ENCODE measurements around the gene SLC34A1. TPM values are rescaled to one million over a fixed set of nuclear protein-coding genes. Genes with fewer than 3 reads are reported as not detected.
A peak's percentile ranks its signal among the peaks of the same experiment; 100 is the strongest.
"Not testable (repeated sequence)": the region's sequence is repeated elsewhere in the genome, so short reads cannot be mapped to it uniquely, and the experiment has no call there.

SLC34A1 gene
- total and polyA plus RNA-seq, 5 donors from 2014 or later = 0.20 TPM; not detected in 4

DNA sequence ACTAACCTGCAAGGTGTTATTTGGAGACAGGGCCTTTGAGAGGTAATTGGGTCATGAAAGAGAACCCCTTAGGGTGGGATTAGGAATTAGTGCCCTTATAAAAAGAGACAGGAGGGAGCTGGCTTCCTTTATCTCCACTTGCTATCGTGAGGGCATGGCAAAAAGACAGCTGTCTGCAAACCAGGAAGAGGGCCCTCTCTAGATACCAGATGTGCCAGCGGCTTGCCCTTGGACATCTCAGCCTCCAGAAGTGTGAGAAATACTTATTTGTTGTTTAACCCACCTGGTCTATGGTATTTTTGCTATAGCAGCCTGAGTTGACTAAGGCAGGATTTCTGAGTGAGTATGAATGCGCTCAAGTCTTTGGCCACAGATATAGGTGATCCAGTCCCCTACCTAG is 27.5 kb upstream of the SLC34A1 start:
- H3K27ac Mint-ChIP-seq = peak overlapping the region; percentile 91 to 97 (median 96)
- H3K4me3 Mint-ChIP-seq = peak overlapping the region; percentile 59 to 93 (median 86)
- DNase-seq (no peak), ATAC-seq (ENCODE audit: low read depth in 2 of 2) (no peak)
- H3K27me3 ChIP-seq (ENCODE audit: control insufficient read depth, insufficient read depth, low read length) = no peaks in the 10 kb centered on the region
- H3K27me3 Mint-ChIP-seq = no peaks in the 10 kb centered on the region
- H3K4me1 ChIP-seq (ENCODE audit: control insufficient read depth, insufficient read depth, low read length, poor library complexity, severe bottlenecking) = peaks cover 68% of the 10 kb centered on the region
- peaks cover 0 to 2% (median 0%) of the 10 kb centered on the region in 7 donors for H3K9me3 Mint-ChIP-seq
- peaks cover 16 to 80% (median 48%) of the 10 kb centered on the region in 4 donors for H3K4me1 Mint-ChIP-seq
- H3K36me3 Mint-ChIP-seq = peaks cover 7% of the 10 kb centered on the region
- no peaks in the 10 kb centered on the region for H3K36me3 ChIP-seq (ENCODE audit: control insufficient read depth, insufficient read depth, low read length)
- peak overlapping the region; percentile 82 for H3K27ac ChIP-seq (ENCODE audit: insufficient read depth, low read length, poor library complexity, severe bottlenecking)
- H3K4me3 ChIP-seq (ENCODE audit: low read depth, low read length) = peak overlapping the region; percentile 78
- H3K9me3 ChIP-seq (ENCODE audit: control insufficient read depth in 2 of 2, low read length in 2 of 2) = no peaks in the 10 kb centered on the region

GRCh38 chr5:177357146-177357458 is 27.1 kb upstream of the SLC34A1 start:
- Histone ChIP-seq H3K4me1 (ENCODE audit: control insufficient read depth, insufficient read depth, low read length, poor library complexity, severe bottlenecking) (peaks cover 69% of the 10 kb centered on the region), H3K9me3 (ENCODE audit: control insufficient read depth in 2 of 2, low read length in 2 of 2) (no peaks in the 10 kb centered on the region), H3K27me3 (ENCODE audit: control insufficient read depth, insufficient read depth, low read length) (no peaks in the 10 kb centered on the region), H3K27ac (ENCODE audit: insufficient read depth, low read length, poor library complexity, severe bottlenecking) (peak overlapping the region; percentile 82), H3K4me3 (ENCODE audit: low read depth, low read length) (peak overlapping the region; percentile 78), H3K36me3 (ENCODE audit: control insufficient read depth, insufficient read depth, low read length) (no peaks in the 10 kb centered on the region)
- Mint-ChIP-seq H3K4me3 (peak overlapping the region; percentile 59 to 93 (median 86)), H3K27me3 (no peaks in the 10 kb centered on the region), H3K27ac (peak overlapping the region; percentile 91 to 97 (median 96)), H3K36me3 (peaks cover 7% of the 10 kb centered on the region), H3K9me3 (peaks cover 0 to 2% (median 0%) of the 10 kb centered on the region in 7 donors), H3K4me1 (peaks cover 12 to 80% (median 49%) of the 10 kb centered on the region in 4 donors)
- DNase-seq = no peak
- ATAC-seq (ENCODE audit: low read depth in 2 of 2) = no peak

DNA sequence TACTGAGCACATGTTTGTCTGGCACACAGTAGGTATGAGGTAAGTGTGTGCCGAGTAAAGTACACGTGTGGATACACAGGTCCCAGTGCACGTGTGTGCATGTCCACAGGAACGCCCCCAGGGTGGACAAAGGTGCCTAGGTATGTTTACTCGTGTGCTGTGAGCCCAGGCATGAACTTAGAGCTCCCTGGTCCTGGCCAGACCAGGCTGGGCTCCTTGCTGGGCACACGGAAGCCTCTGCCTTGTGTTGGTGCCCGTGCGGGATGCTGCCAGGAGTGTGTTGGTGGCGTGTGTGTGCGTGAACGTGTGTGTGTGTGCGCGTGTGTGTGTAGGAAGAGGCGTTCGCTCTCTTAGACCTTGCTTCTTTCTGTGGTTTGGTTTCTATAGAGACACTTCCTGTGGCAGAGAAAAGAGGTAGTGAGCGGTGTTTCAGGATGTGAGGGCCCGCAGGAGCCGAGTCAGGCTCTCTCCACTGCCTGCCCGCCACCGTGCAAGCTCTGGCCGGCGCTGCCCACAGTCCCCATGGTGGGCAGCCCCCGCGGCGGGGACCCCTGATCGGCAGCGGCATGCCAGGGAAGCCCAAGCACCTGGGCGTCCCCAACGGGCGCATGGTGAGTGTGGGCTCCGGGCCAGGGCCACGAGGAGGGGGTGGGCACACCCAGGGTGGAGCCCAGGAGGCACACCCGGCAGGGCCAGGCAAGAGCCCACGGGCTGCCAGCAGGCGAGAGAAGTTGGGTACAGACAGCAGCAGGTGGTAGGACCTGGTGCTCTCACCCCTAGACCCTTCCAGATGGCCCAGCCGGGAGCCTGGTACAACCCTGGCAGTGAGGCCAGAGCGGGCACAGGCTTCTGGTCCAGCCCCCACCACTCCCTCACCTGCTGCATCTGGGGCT is 26.5 kb upstream of the SLC34A1 start, which contains the start of gene RGS14:
Gene RGS14 (plus strand): TSS at position 466 of the 893 bp plus-strand sequence. CDS start 101 bp downstream, at position 567.
- H3K27ac Mint-ChIP-seq = peak within 1 kb of the TSS; percentile 96 to 97 (median 96)
- no peaks in the 10 kb centered on the region for H3K9me3 ChIP-seq (ENCODE audit: control insufficient read depth in 2 of 2, low read length in 2 of 2)
- no peaks in the 10 kb centered on the region for H3K27me3 ChIP-seq (ENCODE audit: control insufficient read depth, insufficient read depth, low read length)
- ATAC-seq (ENCODE audit: low read depth in 2 of 2) (peak; percentile 95), DNase-seq (peak; percentile 59 to 93 (median 89))
- H3K36me3 Mint-ChIP-seq = peaks cover 7% of the 10 kb centered on the region
- H3K4me1 ChIP-seq (ENCODE audit: control insufficient read depth, insufficient read depth, low read length, poor library complexity, severe bottlenecking) = peaks cover 73% of the 10 kb centered on the region
- H3K27me3 Mint-ChIP-seq = no peaks in the 10 kb centered on the region
- no peaks in the 10 kb centered on the region for H3K36me3 ChIP-seq (ENCODE audit: control insufficient read depth, insufficient read depth, low read length)
- peak within 1 kb of the TSS; percentile 59 to 93 (median 86) for H3K4me3 Mint-ChIP-seq
- peak within 1 kb of the TSS; percentile 78 for H3K4me3 ChIP-seq (ENCODE audit: low read depth, low read length)
- peaks cover 12 to 83% (median 53%) of the 10 kb centered on the region in 4 donors for H3K4me1 Mint-ChIP-seq
- H3K9me3 Mint-ChIP-seq = peaks cover 0 to 2% (median 0%) of the 10 kb centered on the region in 7 donors
- H3K27ac ChIP-seq (ENCODE audit: insufficient read depth, low read length, poor library complexity, severe bottlenecking) = peak within 1 kb of the TSS; percentile 82

DNA sequence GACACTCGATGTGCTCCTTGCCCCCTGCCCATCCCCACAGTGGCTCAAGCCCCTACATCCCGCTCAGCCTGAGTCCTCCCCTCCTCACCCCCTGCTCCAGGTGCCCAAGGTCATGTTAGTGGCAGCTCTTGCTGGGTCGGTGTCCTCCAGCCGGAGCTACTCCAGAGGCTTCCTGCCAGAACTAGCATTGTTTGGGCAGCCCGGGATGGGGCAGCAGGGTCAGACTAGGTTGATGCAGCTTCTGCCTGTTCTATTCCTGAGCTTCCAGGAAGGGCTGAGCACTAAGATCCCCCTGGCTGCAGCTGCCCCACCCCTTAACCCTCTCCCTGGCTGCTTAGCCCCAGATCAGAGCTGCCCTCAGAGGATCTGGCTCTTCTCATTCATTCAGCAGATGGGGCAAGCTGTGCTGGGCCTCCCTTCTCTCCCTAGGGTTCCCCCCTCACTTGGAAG is 25.8 kb upstream of the SLC34A1 start:
- H3K9me3 Mint-ChIP-seq = peaks cover 0 to 2% (median 0%) of the 10 kb centered on the region in 7 donors
- H3K27me3 Mint-ChIP-seq = no peaks in the 10 kb centered on the region
- H3K4me1 Mint-ChIP-seq = peaks cover 12 to 85% (median 54%) of the 10 kb centered on the region in 4 donors
- H3K9me3 ChIP-seq (ENCODE audit: control insufficient read depth in 2 of 2, low read length in 2 of 2) = no peaks in the 10 kb centered on the region
- peaks cover 7% of the 10 kb centered on the region for H3K36me3 Mint-ChIP-seq
- peaks cover 80% of the 10 kb centered on the region for H3K4me1 ChIP-seq (ENCODE audit: control insufficient read depth, insufficient read depth, low read length, poor library complexity, severe bottlenecking)
- H3K27ac ChIP-seq (ENCODE audit: insufficient read depth, low read length, poor library complexity, severe bottlenecking) = peak overlapping the region; percentile 82
- peak overlapping the region; percentile 69 to 96 (median 96) for H3K27ac Mint-ChIP-seq
- DNase-seq (no peak), ATAC-seq (ENCODE audit: low read depth in 2 of 2) (no peak)
- H3K27me3 ChIP-seq (ENCODE audit: control insufficient read depth, insufficient read depth, low read length) = no peaks in the 10 kb centered on the region
- no peaks in the 10 kb centered on the region for H3K36me3 ChIP-seq (ENCODE audit: control insufficient read depth, insufficient read depth, low read length)
- peak overlapping the region; percentile 59 to 93 (median 86) for H3K4me3 Mint-ChIP-seq
- peak overlapping the region; percentile 78 for H3K4me3 ChIP-seq (ENCODE audit: low read depth, low read length)

DNA sequence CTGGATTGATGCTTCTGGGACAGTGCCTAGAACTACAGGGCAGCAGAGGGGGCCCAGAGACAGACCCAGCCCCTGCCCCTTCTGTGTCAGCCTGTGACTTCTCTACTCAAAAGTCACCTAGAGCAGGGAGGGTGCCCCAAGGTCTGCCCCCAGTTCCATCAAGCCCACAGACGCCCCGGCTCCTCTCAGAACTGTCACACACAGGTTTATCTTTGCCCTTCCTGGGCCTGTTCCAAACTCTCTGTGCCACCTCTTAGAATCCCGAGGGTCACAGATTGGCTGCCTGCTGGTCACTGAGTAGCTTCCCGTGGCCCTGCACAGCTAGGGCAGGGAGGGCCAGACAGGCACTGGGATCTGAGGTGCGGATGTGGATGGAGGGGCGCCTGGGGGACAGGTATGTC is 24.8 kb upstream of the SLC34A1 start:
- DNase-seq (no peak), ATAC-seq (ENCODE audit: low read depth in 2 of 2) (no peak)
- Mint-ChIP-seq H3K9me3 (peaks cover 0 to 2% (median 0%) of the 10 kb centered on the region in 7 donors), H3K27me3 (no peaks in the 10 kb centered on the region), H3K27ac (peak overlapping the region; percentile 93 to 96 (median 96)), H3K4me1 (peaks cover 9 to 92% (median 54%) of the 10 kb centered on the region in 4 donors), H3K4me3 (peak overlapping the region; percentile 59 to 93 (median 86)), H3K36me3 (peaks cover 7% of the 10 kb centered on the region)
- Histone ChIP-seq H3K4me1 (ENCODE audit: control insufficient read depth, insufficient read depth, low read length, poor library complexity, severe bottlenecking) (peaks cover 90% of the 10 kb centered on the region), H3K4me3 (ENCODE audit: low read depth, low read length) (peak overlapping the region; percentile 78), H3K9me3 (ENCODE audit: control insufficient read depth in 2 of 2, low read length in 2 of 2) (no peaks in the 10 kb centered on the region), H3K36me3 (ENCODE audit: control insufficient read depth, insufficient read depth, low read length) (no peaks in the 10 kb centered on the region), H3K27me3 (ENCODE audit: control insufficient read depth, insufficient read depth, low read length) (no peaks in the 10 kb centered on the region), H3K27ac (ENCODE audit: insufficient read depth, low read length, poor library complexity, severe bottlenecking) (peak overlapping the region; percentile 82)

DNA sequence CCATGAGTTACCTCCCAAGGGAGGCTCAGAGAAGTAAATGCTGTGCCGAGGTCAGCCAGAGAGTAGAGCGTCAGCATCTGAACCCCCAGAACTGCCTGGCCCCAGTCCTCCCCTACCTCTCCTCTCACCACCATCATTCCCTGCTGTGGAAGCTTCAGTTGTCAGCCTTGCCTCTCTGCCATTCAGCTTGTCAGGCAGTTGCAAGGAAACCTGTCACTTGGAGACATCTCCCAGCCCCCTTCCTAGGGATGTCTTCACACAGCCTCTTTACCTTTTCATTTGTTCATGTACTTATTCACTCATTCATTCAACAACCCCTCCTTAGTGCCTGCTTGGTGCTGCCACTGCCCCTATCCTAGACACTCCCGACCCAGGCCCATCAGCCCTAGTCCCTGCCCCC is 24.4 kb upstream of the SLC34A1 start:
- peak overlapping the region; percentile 78 for H3K4me3 ChIP-seq (ENCODE audit: low read depth, low read length)
- peaks cover 2% of the 10 kb centered on the region for H3K36me3 ChIP-seq (ENCODE audit: control insufficient read depth, insufficient read depth, low read length)
- DNase-seq (no peak), ATAC-seq (ENCODE audit: low read depth in 2 of 2) (no peak)
- H3K4me1 ChIP-seq (ENCODE audit: control insufficient read depth, insufficient read depth, low read length, poor library complexity, severe bottlenecking) = peaks cover 94% of the 10 kb centered on the region
- H3K27ac ChIP-seq (ENCODE audit: insufficient read depth, low read length, poor library complexity, severe bottlenecking) = peak overlapping the region; percentile 82
- H3K4me1 Mint-ChIP-seq = peaks cover 5 to 92% (median 55%) of the 10 kb centered on the region in 4 donors
- H3K27me3 Mint-ChIP-seq = no peaks in the 10 kb centered on the region
- no peaks in the 10 kb centered on the region for H3K27me3 ChIP-seq (ENCODE audit: control insufficient read depth, insufficient read depth, low read length)
- H3K27ac Mint-ChIP-seq = peak overlapping the region; percentile 86 to 96 (median 93)
- H3K9me3 Mint-ChIP-seq = peaks cover 0 to 2% (median 0%) of the 10 kb centered on the region in 7 donors
- peaks cover 7% of the 10 kb centered on the region for H3K36me3 Mint-ChIP-seq
- peak overlapping the region; percentile 59 to 93 (median 86) for H3K4me3 Mint-ChIP-seq
- no peaks in the 10 kb centered on the region for H3K9me3 ChIP-seq (ENCODE audit: control insufficient read depth in 2 of 2, low read length in 2 of 2)

- H3K27me3 Mint-ChIP-seq; H3K27ac Mint-ChIP-seq; H3K36me3 Mint-ChIP-seq; DNase-seq; H3K36me3 ChIP-seq (ENCODE audit: control insufficient read depth, insufficient read depth, low read length); H3K9me3 Mint-ChIP-seq; ATAC-seq (ENCODE audit: low read depth in 2 of 2); H3K27me3 ChIP-seq (ENCODE audit: control insufficient read depth, insufficient read depth, low read length); H3K9me3 ChIP-seq (ENCODE audit: control insufficient read depth in 2 of 2, low read length in 2 of 2): not testable (repeated sequence)
- peaks cover 95% of the 10 kb centered on the region for H3K4me1 ChIP-seq (ENCODE audit: control insufficient read depth, insufficient read depth, low read length, poor library complexity, severe bottlenecking)
- H3K4me3 ChIP-seq (ENCODE audit: low read depth, low read length) = peak overlapping the region; percentile 2
- peak overlapping the region; percentile 57 to 93 (median 82) for H3K4me3 Mint-ChIP-seq
- H3K27ac ChIP-seq (ENCODE audit: insufficient read depth, low read length, poor library complexity, severe bottlenecking) = peak overlapping the region; percentile 45
- peaks cover 5 to 84% (median 54%) of the 10 kb centered on the region in 4 donors for H3K4me1 Mint-ChIP-seq
Observed at GRCh38 chr5:177360740-177361139, 23.5 kb upstream of the SLC34A1 start.
